SH-SY5Y (cell line): ENCODE data around the gene OAS2.

ENCODE experiments used
- GATA2 ChIP-seq: IDR thresholded peaks from 2 replicates; pipeline ENCODE4 v1.6.1; 2011; ENCODE audit warnings: mild to moderate bottlenecking, low read depth, low read length
- GATA3 ChIP-seq: IDR thresholded peaks from 2 replicates; pipeline ENCODE4 v1.6.1; 2011; ENCODE audit warnings: low read depth, mild to moderate bottlenecking, low read length, moderate library complexity

OAS2 gene

DNA sequence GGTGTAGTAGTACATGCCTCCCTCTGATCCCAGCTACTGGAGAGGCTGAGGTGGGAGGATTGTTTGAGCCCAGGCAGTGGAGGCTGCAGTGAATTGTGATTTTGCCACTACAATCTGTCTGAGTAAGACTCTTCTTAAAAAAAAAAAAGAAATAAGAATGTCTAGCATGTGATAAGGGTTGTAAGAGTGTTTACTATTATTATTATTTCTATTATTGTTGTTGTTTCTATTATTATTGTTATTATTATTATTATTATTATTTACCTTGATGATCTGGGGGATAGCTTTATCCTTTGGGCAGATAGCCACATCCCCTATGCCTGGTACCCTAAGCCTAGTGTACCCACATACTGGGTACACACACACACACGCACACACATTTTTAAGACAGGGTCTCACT is 35.7 kb upstream of the OAS2 start:
- TF ChIP-seq GATA2 = no peak
- no peak for TF ChIP-seq GATA3

DNA sequence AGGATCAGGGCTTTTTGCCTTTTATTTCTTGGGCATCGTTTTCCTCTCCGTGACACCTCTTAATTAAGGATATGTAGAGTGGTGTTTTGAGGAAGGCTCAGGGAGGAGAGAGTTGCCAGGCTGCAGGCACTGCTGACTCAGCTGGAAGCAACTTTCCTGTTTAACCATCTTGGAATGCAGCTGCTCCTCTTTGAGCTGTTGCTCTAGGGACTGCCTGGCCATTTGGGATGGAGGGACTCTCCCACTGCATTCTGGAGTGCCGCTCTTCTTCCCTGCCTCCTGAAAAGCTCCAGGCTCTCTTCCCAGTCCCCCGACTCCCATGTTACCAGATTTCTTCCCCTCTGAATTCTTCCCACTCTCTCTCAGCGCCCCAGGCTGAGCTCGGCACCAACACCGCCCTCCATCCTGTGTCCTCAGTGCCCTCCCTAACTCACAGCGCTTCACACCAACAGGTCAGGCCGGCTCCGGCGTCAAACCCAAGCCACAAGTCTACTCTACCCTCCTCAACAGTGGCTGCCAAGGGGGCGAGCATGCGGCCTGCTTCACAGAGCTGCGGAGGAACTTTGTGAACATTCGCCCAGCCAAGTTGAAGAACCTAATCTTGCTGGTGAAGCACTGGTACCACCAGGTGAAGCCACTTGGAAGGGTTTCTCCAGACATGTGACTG is 34.2 kb upstream of the OAS2 start:
- TF ChIP-seq GATA3 = no peak
- no peak for TF ChIP-seq GATA2

DNA sequence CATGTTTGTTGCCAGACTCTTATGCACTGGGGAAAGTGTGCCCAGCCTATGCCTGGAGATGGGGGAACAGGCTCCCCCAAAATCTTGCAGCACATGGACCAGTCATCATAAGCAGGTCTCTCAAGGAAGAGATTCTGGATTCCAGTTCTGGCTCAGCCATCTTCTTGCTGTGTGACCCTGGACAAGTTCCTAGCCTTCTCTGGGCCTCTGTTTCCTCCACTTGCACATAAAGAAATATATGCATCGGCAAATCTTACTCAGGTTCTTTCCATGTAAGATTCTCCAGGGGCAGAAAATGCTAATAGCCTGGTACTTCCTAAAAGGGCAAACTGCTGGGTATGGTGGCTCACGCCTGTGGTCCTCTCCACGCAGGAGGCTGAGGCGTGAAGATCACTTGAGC is 32.8 kb upstream of the OAS2 start:
- TF ChIP-seq GATA3 (no peak), GATA2 (no peak)

DNA sequence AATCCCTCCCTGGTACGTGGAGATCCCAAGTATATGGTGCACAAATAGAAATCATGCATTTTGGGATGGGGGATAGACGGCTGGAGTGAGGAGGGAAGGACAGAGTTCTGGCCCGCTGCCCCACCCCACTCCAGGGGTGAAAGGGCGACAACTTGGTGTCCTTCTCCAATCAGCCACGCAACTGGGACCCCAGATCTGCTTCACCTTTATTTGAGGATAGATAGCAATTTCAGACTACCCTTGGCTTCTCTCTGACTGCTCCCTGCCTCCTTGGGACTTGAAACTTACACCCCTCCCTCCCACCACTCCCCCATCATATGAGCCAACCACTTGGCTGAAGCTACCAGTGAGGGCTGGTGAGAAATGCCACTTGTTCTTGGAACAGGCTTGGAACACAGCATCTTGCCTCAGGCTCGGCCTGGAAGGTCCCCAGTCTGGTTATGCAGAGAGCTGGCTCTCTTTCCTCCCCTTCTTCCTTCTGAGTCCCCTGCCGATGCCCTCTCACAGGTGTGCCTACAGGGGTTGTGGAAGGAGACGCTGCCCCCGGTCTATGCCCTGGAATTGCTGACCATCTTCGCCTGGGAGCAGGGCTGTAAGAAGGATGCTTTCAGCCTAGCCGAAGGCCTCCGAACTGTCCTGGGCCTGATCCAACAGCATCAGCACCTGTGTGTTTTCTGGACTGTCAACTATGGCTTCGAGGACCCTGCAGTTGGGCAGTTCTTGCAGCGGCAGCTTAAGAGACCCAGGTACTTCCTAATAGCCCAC is 31.9 kb upstream of the OAS2 start:
- TF ChIP-seq GATA3 (no peak), GATA2 (no peak)

DNA sequence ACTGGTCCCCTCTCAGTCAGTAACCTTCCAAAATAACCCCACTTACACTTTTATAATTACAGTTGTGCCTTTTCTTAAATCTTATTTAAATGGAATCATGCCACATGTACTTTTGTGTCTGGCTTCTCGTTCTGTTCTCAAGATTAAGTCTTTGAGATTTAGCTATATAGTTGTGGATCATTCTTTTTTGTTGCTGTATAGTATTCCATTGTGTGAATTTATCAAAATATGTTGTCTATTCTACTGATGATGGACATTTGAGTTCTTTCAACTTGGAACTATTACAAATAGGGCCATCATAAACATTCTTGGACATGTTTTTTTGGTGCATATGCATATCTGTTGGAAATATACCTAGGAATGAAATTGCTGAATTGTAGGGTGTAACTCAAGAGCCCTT is 31.0 kb upstream of the OAS2 start:
- TF ChIP-seq GATA3 (no peak), GATA2 (no peak)

DNA sequence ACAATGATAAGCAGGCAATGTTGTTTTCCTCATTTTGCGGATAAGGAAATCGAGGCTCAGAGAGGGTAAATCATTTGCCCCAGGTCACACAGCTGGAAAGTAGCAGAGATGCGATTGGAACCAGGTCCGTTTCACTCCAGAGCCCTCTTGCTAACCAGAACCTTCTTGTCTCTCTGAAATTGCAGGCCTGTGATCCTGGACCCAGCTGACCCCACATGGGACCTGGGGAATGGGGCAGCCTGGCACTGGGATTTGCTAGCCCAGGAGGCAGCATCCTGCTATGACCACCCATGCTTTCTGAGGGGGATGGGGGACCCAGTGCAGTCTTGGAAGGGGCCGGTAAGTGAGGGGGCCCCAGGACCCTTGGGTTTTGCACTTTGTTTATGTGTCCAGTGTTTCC is 30.6 kb upstream of the OAS2 start:
- TF ChIP-seq GATA2 = no peak
- no peak for TF ChIP-seq GATA3

DNA sequence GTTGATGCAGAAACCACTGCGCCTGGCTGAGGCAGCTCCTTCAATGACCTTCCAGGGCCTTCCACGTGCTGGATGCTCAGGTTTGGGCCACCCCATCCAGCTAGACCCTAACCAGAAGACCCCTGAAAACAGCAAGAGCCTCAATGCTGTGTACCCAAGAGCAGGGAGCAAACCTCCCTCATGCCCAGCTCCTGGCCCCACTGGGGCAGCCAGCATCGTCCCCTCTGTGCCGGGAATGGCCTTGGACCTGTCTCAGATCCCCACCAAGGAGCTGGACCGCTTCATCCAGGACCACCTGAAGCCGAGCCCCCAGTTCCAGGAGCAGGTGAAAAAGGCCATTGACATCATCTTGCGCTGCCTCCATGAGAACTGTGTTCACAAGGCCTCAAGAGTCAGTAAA is 29.5 kb upstream of the OAS2 start:
- TF ChIP-seq GATA3 (no peak), GATA2 (no peak)

DNA sequence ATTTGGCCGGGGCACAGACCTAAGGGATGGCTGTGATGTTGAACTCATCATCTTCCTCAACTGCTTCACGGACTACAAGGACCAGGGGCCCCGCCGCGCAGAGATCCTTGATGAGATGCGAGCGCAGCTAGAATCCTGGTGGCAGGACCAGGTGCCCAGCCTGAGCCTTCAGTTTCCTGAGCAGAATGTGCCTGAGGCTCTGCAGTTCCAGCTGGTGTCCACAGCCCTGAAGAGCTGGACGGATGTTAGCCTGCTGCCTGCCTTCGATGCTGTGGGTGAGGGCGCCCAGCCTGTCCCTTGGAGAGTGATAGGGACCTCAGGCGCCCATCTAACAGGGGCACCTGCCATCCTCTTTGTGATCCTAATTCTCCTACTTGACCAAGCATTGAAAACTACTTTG is 27.6 kb upstream of the OAS2 start:
- TF ChIP-seq GATA2 (peak; percentile 9; the same call in 1 of the 2 replicates), GATA3 (no peak)

DNA sequence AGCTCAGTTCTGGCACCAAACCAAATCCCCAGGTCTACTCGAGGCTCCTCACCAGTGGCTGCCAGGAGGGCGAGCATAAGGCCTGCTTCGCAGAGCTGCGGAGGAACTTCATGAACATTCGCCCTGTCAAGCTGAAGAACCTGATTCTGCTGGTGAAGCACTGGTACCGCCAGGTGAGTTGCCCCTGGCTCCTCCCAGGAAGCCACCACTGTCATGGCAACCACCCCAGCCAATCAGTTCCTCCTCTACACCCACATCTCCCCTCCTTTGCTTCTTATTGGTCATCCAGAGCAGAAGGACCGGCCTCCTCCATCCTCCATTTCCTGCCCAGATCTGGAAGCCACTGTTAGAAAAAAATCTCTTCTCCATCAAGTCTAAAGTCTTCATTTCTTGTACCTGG is 17.2 kb upstream of the OAS2 start:
- TF ChIP-seq GATA2 (no peak), GATA3 (no peak)

DNA sequence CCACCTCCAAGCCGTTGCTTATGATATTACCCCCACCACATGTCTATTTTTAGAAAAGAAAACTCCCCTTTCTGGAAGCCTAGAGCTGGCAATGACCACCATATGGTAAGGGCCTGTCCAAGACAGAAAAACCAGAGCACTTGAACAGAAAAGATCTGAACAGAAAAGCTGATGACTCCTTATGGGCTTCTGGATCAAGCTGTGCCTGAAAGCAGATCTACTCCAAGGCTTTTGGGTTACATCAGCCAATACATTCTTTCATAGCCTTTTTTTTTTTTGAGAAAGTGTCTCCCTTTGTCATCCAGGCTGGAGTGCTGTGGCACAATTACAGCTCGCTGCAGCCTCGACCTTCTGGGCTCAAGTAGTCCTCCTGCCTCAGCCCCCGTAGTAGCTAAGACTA is 16.8 kb upstream of the OAS2 start:
- TF ChIP-seq GATA3 = no peak
- no peak for TF ChIP-seq GATA2

DNA sequence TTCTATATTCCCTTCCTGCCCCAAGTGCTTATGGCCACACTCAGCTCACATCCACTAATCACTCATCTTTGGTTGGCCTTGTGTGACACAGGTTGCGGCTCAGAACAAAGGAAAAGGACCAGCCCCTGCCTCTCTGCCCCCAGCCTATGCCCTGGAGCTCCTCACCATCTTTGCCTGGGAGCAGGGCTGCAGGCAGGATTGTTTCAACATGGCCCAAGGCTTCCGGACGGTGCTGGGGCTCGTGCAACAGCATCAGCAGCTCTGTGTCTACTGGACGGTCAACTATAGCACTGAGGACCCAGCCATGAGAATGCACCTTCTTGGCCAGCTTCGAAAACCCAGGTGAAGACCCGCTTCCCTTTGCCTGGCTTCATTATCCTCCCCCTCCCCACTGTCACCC is 15.8 kb upstream of the OAS2 start:
- TF ChIP-seq GATA2 = no peak

DNA sequence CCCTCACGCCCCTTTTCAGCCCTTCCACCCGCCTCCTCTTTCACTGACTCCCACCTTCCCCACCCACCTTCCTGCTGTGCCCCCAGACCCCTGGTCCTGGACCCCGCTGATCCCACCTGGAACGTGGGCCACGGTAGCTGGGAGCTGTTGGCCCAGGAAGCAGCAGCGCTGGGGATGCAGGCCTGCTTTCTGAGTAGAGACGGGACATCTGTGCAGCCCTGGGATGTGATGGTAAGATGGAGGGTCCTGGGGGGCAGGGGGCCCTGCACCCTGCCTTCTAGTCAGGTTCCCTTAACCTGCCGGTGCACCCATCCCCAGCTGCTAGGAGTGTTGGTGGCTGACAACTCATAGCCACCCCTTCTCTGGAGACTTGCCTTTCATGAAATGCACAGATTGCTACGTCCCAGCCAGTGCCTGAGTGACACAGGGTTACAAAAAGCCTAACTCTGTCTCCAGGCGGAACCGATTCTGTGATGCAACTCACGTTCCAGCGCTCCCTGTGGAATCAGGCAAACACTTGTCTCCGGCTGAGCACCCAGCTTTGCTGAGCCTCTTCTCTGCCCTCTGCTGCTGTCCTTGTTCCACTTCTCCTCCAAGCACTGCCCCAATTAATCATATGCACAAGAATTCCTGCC is 15.0 kb upstream of the OAS2 start:
- no peak for TF ChIP-seq GATA3
- no peak for TF ChIP-seq GATA2

DNA sequence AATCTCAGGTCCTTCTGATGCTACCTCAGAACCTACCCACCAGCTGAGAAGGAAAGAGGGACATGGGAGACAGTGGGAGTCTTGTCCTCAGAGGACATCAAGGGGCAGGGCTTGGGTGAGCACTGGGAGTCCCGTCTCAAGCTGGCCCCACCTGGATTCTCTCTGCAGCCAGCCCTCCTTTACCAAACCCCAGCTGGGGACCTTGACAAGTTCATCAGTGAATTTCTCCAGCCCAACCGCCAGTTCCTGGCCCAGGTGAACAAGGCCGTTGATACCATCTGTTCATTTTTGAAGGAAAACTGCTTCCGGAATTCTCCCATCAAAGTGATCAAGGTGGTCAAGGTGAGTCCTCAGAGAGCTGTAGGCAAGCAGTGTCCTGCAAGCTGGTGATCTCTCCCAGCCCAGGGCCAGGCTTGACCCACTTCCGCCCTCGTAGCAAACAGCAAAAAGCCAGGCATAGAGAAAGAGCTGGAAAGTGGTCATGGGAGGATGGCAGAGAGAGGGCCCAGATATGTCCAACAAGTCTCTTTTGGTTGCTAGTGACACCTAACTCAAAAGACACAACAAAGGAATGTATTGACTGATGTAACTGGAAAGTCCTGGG is 14.2 kb upstream of the OAS2 start:
- TF ChIP-seq GATA3 (no peak), GATA2 (no peak)

DNA sequence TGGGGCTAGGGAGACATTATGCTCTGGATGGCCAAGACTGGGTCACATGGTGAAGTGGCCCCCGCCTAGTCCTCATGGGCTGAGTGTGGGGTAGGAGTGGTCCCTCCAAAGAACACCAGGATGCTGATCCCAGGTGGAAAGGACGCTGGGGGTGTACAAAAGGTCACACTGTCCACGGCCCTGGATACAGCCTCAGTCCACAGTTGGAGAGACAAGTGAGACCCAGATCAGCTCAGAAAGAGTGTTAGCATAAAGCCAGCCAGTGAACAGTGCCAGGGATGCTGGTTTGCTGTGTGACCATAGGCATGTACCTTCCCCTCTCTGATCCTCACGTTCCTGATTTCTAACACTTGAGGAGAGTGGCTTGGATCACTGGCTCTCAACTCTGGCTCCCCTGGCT is 13.4 kb upstream of the OAS2 start:
- TF ChIP-seq GATA3 = no peak
- TF ChIP-seq GATA2 = no peak

DNA sequence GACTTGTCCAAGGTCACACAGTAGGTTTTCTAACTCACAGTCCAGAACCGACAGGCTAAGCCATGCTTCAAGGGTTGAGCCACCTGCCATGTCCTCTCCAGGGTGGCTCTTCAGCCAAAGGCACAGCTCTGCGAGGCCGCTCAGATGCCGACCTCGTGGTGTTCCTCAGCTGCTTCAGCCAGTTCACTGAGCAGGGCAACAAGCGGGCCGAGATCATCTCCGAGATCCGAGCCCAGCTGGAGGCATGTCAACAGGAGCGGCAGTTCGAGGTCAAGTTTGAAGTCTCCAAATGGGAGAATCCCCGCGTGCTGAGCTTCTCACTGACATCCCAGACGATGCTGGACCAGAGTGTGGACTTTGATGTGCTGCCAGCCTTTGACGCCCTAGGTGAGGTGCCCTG is 12.7 kb upstream of the OAS2 start:
- TF ChIP-seq GATA2 = no peak
